ENCODE measurements around the gene ACOX1.

The ACOX1 gene

DNA sequence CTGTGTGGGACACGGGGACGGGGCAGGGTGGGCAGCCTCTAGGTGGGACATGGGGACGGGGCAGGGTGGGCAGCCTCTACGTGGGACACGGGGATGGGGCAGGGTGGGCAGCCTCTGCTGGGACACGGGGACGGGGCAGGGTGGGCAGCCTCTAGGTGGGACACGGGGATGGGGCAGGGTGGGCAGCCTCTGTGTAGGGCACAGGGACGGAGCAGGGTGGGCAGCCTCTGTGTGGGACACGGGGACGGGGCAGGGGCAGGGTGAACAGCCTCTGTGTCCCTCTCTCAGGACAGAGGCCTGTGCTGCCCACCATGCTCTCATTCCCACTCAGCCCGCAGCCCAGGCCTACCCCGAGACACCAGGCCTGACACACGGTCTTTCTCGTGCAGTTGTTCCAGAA is 57.4 kb downstream of the ACOX1 start:
- Mint-ChIP-seq H3K36me3 (peaks cover 2% of the 10 kb centered on the region), H3K4me1 (peaks cover 2% of the 10 kb centered on the region), H3K27ac (no peak overlapping the region), H3K27me3 (no peaks in the 10 kb centered on the region), H3K9me3 (no peaks in the 10 kb centered on the region), H3K4me3 (no peak overlapping the region)
- ATAC-seq (ENCODE audit: low read depth) (no peak), DNase-seq (ENCODE audit: low spot score in 2 of 2) (no peak)

DNA sequence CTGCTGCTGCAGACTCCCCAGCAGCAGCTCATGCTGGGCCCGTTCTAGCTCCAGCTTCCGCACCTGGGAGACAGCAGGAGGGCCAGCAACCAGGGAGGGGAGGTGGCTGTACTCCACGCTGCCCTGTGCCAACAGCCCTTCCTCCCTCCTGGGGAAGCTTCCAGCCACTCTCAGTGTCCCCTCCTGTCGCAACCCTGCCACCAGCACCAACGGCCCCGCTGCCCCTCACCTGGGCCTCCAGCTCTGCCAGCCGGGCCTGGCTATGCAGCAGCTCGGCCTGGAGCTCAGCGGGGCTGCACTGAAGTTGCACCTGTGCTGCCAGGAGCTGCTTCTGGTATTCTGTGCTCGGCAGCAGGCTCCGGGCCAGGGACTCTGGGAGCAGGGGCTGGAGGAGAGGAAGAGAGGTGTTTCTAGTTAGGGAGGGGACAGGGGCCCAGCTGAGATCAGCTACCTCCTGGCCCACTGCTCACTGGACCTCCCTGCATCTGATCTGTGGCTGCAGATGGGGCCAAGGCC is 58.9 kb downstream of the ACOX1 start:
- no peaks in the 10 kb centered on the region for H3K27me3 Mint-ChIP-seq
- no peak overlapping the region for H3K4me3 Mint-ChIP-seq
- no peak for DNase-seq (ENCODE audit: low spot score in 2 of 2)
- peaks cover 2% of the 10 kb centered on the region for H3K4me1 Mint-ChIP-seq
- no peak overlapping the region for H3K27ac Mint-ChIP-seq
- no peaks in the 10 kb centered on the region for H3K9me3 Mint-ChIP-seq
- peaks cover 2% of the 10 kb centered on the region for H3K36me3 Mint-ChIP-seq
- ATAC-seq (ENCODE audit: low read depth) = no peak

- ATAC-seq (ENCODE audit: low read depth) (no peak), DNase-seq (ENCODE audit: low spot score in 2 of 2) (no peak)
- peaks cover 2% of the 10 kb centered on the region for H3K4me1 Mint-ChIP-seq
- no peaks in the 10 kb centered on the region for H3K9me3 Mint-ChIP-seq
- no peaks in the 10 kb centered on the region for H3K27me3 Mint-ChIP-seq
- H3K4me3 Mint-ChIP-seq = no peak overlapping the region
- H3K36me3 Mint-ChIP-seq = peaks cover 2% of the 10 kb centered on the region
- no peak overlapping the region for H3K27ac Mint-ChIP-seq
Observed at GRCh38 chr17:75919611-75920010, 59.4 kb downstream of the ACOX1 start.

DNA sequence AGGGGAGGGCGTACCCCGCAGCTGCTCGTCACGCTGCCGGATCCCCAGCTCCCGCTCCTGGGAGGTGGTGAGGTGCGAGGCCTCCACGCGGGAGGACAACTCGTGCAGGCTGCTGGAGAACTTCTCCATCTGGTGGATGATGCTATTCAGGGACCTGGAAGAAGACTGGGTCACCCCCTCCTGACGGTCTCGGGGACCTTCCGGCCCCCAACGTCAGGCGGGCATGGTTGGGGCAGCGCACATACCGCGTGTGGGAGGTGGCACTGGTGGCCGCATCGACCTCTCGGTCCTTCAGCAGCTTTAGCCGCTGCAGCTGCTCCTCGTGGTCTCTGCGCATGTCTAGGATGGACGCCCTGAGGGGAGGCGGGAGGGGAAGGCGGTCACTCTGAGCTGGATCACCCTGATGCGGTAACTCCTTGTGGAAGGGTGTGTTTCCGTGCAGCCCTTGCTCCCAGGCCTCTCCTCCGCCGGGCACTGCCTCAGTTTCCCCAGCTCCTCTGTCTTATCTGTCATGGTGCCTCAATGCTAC is 61.0 kb downstream of the ACOX1 start:
- Mint-ChIP-seq H3K36me3 (peaks cover 8% of the 10 kb centered on the region), H3K4me3 (no peak overlapping the region), H3K9me3 (no peaks in the 10 kb centered on the region), H3K27me3 (no peaks in the 10 kb centered on the region), H3K27ac (no peak overlapping the region), H3K4me1 (peaks cover 2% of the 10 kb centered on the region)
- DNase-seq (ENCODE audit: low spot score in 2 of 2) (no peak), ATAC-seq (ENCODE audit: low read depth) (no peak)

DNA sequence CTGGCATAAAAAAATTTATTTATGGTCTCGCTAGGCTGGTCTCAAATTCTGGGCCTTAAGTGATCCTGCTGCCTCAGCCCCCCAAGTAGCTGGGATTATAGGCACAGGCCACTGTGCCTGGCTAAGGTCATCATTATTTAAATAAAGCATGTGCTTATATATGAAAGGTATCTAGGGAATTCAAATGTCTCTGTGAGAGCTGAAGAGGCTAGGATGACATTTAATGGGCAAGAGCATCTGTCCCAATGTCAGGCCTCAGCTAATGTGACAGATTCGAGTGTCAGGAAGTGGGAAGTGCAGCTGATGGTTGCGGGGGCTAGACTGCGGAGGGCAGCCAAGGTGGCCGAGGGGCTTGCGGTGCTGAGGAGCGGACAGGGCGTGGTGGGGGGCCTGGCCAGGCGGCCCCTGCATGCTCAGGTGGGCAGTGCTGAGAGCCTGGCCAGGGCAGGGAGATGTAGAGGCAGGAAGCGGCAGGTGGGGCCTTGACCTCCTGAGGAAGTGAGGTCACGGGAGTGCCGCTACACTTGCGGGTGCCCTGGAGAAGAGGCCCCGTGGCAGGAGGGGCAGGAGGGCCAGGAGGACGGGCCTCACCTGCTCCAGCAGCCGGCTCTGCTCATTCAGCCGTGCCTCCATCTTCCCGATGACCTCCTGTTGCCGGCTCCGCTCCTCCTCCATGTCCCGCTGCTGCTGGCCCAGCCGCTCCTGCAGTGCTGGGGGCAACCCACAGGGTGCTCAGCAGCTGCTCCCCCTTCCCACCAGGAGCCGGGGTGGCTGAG is 61.6 kb downstream of the ACOX1 start:
- Mint-ChIP-seq H3K9me3 (no peaks in the 10 kb centered on the region), H3K4me1 (peaks cover 2% of the 10 kb centered on the region), H3K4me3 (no peak overlapping the region), H3K27me3 (no peaks in the 10 kb centered on the region), H3K36me3 (peaks cover 8% of the 10 kb centered on the region), H3K27ac (no peak overlapping the region)
- DNase-seq (ENCODE audit: low spot score in 2 of 2) (no peak), ATAC-seq (ENCODE audit: low read depth) (no peak)

DNA sequence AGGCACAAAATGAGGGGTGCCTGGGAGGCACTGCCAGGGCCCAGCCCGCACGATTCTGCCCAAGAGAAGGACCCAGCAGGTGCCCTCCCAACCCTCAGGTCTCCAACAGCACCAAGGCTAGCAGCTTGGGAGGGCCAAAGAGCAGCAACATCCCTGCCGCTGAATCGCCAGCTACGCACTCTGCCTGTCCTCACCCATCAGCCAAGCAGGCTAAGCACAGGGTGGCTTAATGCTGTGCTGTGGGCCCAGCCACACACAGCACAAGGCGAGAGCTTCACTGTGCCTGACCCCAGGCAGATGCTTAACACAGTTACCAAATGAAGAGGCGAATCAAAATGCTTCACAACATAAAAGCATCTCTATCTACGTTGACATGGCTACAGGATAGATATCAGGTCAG is 63.7 kb downstream of the ACOX1 start:
- Mint-ChIP-seq H3K4me3 (no peak overlapping the region), H3K9me3 (no peaks in the 10 kb centered on the region), H3K36me3 (peaks cover 8% of the 10 kb centered on the region), H3K27ac (no peak overlapping the region), H3K4me1 (peaks cover 2% of the 10 kb centered on the region), H3K27me3 (no peaks in the 10 kb centered on the region)
- DNase-seq (ENCODE audit: low spot score in 2 of 2) = no peak
- ATAC-seq (ENCODE audit: low read depth) = no peak

DNA sequence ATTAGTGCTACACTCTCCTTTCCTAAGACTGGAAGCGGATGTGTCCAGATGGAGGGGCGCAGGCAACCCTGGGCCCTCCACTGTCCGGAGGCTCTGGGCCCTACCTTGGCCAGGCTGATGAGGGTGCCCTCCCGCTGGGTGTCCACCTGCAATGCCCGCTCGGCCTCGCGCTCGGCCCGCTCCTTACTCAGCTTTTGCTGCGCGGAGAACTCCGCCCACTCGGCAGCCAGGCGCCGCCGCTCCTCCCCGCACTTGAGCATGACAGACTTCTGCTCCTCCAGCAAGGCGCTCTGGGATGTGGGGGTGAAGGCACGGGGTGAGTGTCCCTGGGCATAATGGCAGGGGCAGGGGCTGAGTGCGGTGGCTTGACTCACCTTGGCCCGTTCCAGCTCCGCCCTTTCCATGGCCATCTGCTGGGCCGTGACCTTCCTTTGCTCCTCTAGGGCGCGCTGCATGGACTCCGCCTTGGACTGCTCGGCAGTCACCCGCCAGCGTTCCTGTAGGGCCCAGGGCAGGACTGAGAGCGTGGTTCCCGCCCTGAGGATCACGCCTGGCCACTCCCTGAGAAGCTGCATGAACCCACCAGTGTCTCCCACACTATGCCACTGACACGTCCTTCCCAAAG is 64.2 kb downstream of the ACOX1 start:
- Mint-ChIP-seq H3K36me3 (peaks cover 8% of the 10 kb centered on the region), H3K9me3 (no peaks in the 10 kb centered on the region), H3K4me3 (no peak overlapping the region), H3K4me1 (peaks cover 2% of the 10 kb centered on the region), H3K27ac (no peak overlapping the region), H3K27me3 (no peaks in the 10 kb centered on the region)
- no peak for ATAC-seq (ENCODE audit: low read depth)
- DNase-seq (ENCODE audit: low spot score in 2 of 2) = no peak

- Mint-ChIP-seq H3K4me1 (peaks cover 2% of the 10 kb centered on the region), H3K27me3 (no peaks in the 10 kb centered on the region), H3K27ac (no peak overlapping the region), H3K9me3 (no peaks in the 10 kb centered on the region), H3K4me3 (no peak overlapping the region), H3K36me3 (peaks cover 8% of the 10 kb centered on the region)
- DNase-seq (ENCODE audit: low spot score in 2 of 2) (no peak), ATAC-seq (ENCODE audit: low read depth) (no peak)
Observed at GRCh38 chr17:75913537-75914210, 65.3 kb downstream of the ACOX1 start.

DNA sequence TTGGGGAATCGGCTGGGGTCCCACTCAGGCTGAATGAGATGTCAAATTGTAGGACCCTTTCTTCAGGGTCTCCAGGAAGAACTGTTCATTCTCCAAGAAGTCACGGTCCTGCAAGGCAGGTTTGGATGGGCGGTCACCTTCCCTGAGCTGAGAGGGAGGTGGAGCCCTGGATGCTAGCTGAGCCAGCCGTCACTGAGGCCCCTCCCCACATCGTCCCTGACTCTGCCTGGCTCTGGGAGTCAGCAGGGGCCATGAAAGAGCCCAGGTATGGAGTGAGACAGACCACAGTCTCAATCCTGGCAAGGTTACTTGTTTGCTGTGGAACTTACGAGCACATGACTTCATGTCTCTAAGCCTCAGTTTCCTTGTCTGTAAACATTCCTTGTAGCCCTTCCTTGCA is 68.3 kb downstream of the ACOX1 start:
- H3K4me1 Mint-ChIP-seq = no peaks in the 10 kb centered on the region
- no peak for DNase-seq (ENCODE audit: low spot score in 2 of 2)
- H3K36me3 Mint-ChIP-seq = peaks cover 6% of the 10 kb centered on the region
- H3K4me3 Mint-ChIP-seq = no peak overlapping the region
- no peaks in the 10 kb centered on the region for H3K9me3 Mint-ChIP-seq
- H3K27ac Mint-ChIP-seq = no peak overlapping the region
- ATAC-seq (ENCODE audit: low read depth) = no peak
- H3K27me3 Mint-ChIP-seq = no peaks in the 10 kb centered on the region

GRCh38 chr17:75909812-75910274 is 69.1 kb downstream of the ACOX1 start:
- Mint-ChIP-seq H3K9me3 (no peaks in the 10 kb centered on the region), H3K27ac (no peak overlapping the region), H3K27me3 (no peaks in the 10 kb centered on the region), H3K4me1 (peaks cover 3% of the 10 kb centered on the region), H3K36me3 (peaks cover 6% of the 10 kb centered on the region), H3K4me3 (no peak overlapping the region)
- DNase-seq (ENCODE audit: low spot score in 2 of 2) (no peak), ATAC-seq (ENCODE audit: low read depth) (no peak)

DNA sequence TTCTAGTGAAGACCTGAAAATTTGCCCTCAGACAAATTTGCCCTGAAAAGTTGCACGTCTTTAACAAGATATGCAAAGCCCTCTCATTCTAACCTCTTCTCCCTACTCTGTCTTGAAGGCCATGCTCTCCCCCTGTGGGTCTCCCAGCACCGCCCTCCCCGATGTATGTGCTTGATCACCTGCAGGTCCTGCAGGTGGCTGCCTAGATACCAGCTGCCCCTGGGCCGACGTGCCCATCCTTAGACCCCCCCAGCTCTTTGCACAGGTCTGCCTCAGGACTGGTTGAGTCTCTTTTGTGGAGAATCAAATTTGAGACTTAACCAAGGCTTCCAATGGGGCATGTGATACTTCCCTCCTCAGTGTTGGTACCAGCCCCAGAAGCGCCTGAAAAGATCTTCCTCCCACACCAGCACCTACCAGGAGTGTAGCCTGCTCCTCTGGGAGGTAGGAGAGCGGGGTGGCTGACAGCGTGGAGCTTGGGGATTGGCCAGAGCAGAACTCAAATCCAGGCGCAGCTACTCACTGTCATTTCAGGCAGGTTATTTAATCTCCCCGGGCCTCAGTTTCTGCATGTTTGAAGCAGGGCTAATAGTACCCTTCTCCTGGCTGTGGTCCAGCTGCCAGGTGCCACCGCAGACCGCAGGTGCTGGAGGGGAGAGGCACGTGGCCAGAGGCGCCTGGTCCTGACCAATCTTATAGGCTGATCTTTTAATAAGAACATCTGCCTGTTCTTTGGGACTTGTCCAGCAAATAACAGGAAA is 69.7 kb downstream of the ACOX1 start:
- H3K27me3 Mint-ChIP-seq = no peaks in the 10 kb centered on the region
- no peak for DNase-seq (ENCODE audit: low spot score in 2 of 2)
- ATAC-seq (ENCODE audit: low read depth) = no peak
- no peak overlapping the region for H3K27ac Mint-ChIP-seq
- peaks cover 6% of the 10 kb centered on the region for H3K36me3 Mint-ChIP-seq
- H3K9me3 Mint-ChIP-seq = no peaks in the 10 kb centered on the region
- H3K4me3 Mint-ChIP-seq = no peak overlapping the region
- H3K4me1 Mint-ChIP-seq = peaks cover 3% of the 10 kb centered on the region

- DNase-seq (ENCODE audit: low spot score in 2 of 2) = no peak
- Mint-ChIP-seq H3K4me3 (no peak overlapping the region), H3K27ac (no peak overlapping the region)
Observed at GRCh38 chr17:75908201-75908600, 70.8 kb downstream of the ACOX1 start.

GRCh38 chr17:75906143-75906884 is 72.7 kb downstream of the ACOX1 start:
- H3K27ac Mint-ChIP-seq = no peak overlapping the region
- no peaks in the 10 kb centered on the region for H3K9me3 Mint-ChIP-seq
- H3K27me3 Mint-ChIP-seq = no peaks in the 10 kb centered on the region

More at GRCh38 chr17:75908201-75908600, 70.8 kb downstream of the ACOX1 start:
- no peak for ATAC-seq (ENCODE audit: low read depth)
- no peaks in the 10 kb centered on the region for H3K27me3 Mint-ChIP-seq
- H3K36me3 Mint-ChIP-seq = peaks cover 2% of the 10 kb centered on the region
- H3K9me3 Mint-ChIP-seq = no peaks in the 10 kb centered on the region
- peaks cover 5% of the 10 kb centered on the region for H3K4me1 Mint-ChIP-seq

More at GRCh38 chr17:75906143-75906884, 72.7 kb downstream of the ACOX1 start:
- Mint-ChIP-seq H3K4me3 (peak overlapping the region; percentile 32), H3K36me3 (peaks cover 7% of the 10 kb centered on the region), H3K4me1 (peaks cover 5% of the 10 kb centered on the region)
- DNase-seq (ENCODE audit: low spot score in 2 of 2) (no peak), ATAC-seq (ENCODE audit: low read depth) (no peak)

All from memory B cell (primary cell).